Suprapubic skin (tissue), 4 donors: Measurements from ENCODE around the gene TSPAN18. TPM values are rescaled to one million over a fixed set of nuclear protein-coding genes. Genes with fewer than 3 reads are reported as not detected.

ENCODE experiments used
- DNase-seq, 2 donors: peaks; one replicate each; pipeline ENCODE4 v3.0.0-alpha.2; 2019; ENCODE audit warnings: low spot score in 2 of 2
- H3K27ac ChIP-seq: fragments of 200-600 bp; sonication (generic); one replicate; pipeline ENCODE4 v1.5.1; 2019
- H3K27me3 ChIP-seq: fragments of 200-600 bp; sonication (generic); one replicate; pipeline ENCODE4 v1.5.1; 2019
- H3K36me3 ChIP-seq: fragments of 200-600 bp; sonication (generic); one replicate; pipeline ENCODE4 v1.5.1; 2019
- H3K4me1 ChIP-seq: fragments of 200-600 bp; sonication (generic); one replicate; pipeline ENCODE4 v1.5.1; 2019
- H3K4me3 ChIP-seq: fragments of 200-600 bp; sonication (generic); one replicate; pipeline ENCODE4 v1.5.1; 2019; ENCODE audit warnings: mild to moderate bottlenecking
- H3K9me3 ChIP-seq: fragments of 200-600 bp; sonication (generic); one replicate; pipeline ENCODE4 v1.5.1; 2019
- EP300 ChIP-seq: sonication (generic); formaldehyde crosslinking; IDR thresholded peaks from one replicate; pipeline ENCODE4 v1.6.1; 2017; ENCODE audit warnings: antibody characterized with exemption
- POLR2A ChIP-seq, 2 donors: fragments of 450-650 bp; IDR thresholded peaks; one replicate each; pipeline ENCODE4 v1.6.1; 2017; ENCODE audit warnings: antibody characterized with exemption in 2 of 2, mild to moderate bottlenecking in 2 of 2, moderate library complexity in 2 of 2
- POLR2AphosphoS5 ChIP-seq, 3 donors: sonication (generic); formaldehyde crosslinking; IDR thresholded peaks; one replicate each; pipeline ENCODE4 v1.6.1; 2017; ENCODE audit warnings: antibody characterized with exemption in 3 of 3
- WGBS: methylation state at CpG from one replicate; pipeline ENCODE4 v1.1.5; 2018; 5-methylcytosine and 5-hydroxymethylcytosine counted together
- total RNA-seq, 4 donors: library from RNA; depleted of rRNA; stranded (reverse); fragments of >200 nt; gene quantifications; one replicate each; pipeline ENCODE4 v1.1.0, GENCODE V29; 2016
- TF ChIP-seq, protein P1 (sequence below), 2 donors: fragments of 200-600 bp in 1 of 2; fragments of 450-650 bp in 1 of 2; sonication (generic) in 1 of 2; IDR thresholded peaks; one replicate each; pipeline ENCODE4 v1.5.1; 2016 to 2019; ENCODE audit warnings: antibody characterized with exemption in 2 of 2, mild to moderate bottlenecking in 1 of 2, moderate library complexity in 1 of 2

The TSPAN18 gene
- total RNA-seq, 4 donors from 2014 or later, result 1.3 to 5.1 (median 3.9) TPM

DNA sequence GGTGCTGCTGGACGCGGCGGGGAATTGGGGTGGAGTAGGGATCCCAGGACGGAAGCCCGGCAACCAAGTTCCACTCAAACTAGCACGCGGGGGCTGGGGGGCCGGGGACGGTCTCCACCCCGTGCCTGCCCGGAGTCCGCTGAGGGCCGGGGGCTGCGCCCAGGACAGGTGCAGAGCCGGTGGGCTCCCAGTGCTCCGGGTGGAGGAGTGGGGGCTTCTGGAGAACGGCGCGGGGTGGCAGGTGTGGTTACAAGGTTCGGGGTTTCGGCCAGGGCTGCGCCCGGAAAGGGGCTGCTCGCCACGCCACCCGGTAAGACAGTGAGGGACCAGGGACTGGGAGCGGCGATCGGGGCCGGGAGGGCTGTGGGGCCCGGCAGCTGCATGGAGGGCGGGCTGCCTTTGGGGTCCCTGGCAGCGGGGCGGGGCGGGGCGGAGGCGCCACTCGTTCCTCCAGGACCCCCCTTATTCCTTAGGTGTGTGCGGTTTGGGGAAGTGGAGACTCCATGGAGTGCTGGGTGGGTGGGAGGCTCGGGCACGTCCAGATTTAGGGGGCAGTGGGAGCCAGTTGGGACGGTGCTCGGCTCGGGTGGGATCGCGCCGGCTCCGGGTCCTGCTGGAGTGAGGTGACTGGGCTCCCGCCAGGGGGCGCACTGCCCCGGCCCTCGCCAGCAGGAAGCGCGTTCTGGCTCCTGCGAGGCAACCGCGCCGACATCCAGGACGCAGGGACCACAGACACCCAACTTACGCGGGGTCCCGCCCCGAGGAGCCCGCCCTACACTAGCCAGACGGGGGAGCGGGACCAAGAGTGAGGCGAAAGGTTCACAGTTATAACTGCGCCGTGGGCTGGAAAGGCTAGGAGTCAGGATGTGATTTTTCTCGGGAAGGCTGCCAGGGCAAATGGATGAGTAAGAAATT lies 868 bp downstream of the TSPAN18 start:
- Histone ChIP-seq H3K27me3 (peaks cover 13% of the 10 kb centered on the region), H3K36me3 (no peaks in the 10 kb centered on the region), H3K9me3 (no peaks in the 10 kb centered on the region), H3K27ac (peak overlapping the region; percentile 19), H3K4me3 (peak overlapping the region; percentile 81), H3K4me1 (peaks cover 44% of the 10 kb centered on the region)
- TF ChIP-seq, protein P1, sequence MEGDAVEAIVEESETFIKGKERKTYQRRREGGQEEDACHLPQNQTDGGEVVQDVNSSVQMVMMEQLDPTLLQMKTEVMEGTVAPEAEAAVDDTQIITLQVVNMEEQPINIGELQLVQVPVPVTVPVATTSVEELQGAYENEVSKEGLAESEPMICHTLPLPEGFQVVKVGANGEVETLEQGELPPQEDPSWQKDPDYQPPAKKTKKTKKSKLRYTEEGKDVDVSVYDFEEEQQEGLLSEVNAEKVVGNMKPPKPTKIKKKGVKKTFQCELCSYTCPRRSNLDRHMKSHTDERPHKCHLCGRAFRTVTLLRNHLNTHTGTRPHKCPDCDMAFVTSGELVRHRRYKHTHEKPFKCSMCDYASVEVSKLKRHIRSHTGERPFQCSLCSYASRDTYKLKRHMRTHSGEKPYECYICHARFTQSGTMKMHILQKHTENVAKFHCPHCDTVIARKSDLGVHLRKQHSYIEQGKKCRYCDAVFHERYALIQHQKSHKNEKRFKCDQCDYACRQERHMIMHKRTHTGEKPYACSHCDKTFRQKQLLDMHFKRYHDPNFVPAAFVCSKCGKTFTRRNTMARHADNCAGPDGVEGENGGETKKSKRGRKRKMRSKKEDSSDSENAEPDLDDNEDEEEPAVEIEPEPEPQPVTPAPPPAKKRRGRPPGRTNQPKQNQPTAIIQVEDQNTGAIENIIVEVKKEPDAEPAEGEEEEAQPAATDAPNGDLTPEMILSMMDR (IDR thresholded peaks at IDR 0.05), result peak; percentile 75 to 98
- no peak for TF ChIP-seq POLR2A (IDR thresholded peaks at IDR 0.05)
- DNase-seq, result peak; percentile 85 to 86
- WGBS, result 1% methylated on average over 19 of the region's 70 CpGs

DNA sequence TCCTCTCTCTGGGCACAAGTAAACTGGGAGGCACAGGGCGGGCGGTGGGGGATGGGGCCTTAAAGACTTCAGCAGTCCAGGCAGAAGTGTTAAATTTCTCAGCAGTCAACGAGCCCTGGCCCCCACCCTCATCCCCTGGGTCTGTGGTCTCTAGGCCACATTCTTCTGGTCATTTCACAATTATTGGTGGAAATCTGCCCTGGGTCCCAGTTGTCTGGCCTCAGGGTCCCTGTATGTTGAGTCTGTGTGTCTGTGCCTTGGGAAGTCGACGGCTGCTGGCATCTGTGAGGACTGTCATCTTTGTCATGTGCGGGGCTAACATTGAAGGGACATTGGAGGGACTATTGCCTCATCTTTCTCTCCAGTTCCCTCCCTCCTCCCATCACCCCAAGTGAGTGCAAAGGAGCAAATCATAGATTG lies 1.7 kb downstream of the TSPAN18 start:
- Histone ChIP-seq H3K9me3 (no peaks in the 10 kb centered on the region), H3K27me3 (peaks cover 13% of the 10 kb centered on the region), H3K4me1 (peaks cover 44% of the 10 kb centered on the region), H3K27ac (no peak overlapping the region), H3K4me3 (peak overlapping the region; percentile 81), H3K36me3 (no peaks in the 10 kb centered on the region)
- peak in 1 of 2 donors; percentile 70 for DNase-seq
- TF ChIP-seq POLR2AphosphoS5 (IDR thresholded peaks at IDR 0.05) (no peak), EP300 (no peak), POLR2A (IDR thresholded peaks at IDR 0.05) (no peak)
- TF ChIP-seq, protein P1 (IDR thresholded peaks at IDR 0.05), result no peak
- 67% methylated on average over 6 of the region's 6 CpGs for WGBS

DNA sequence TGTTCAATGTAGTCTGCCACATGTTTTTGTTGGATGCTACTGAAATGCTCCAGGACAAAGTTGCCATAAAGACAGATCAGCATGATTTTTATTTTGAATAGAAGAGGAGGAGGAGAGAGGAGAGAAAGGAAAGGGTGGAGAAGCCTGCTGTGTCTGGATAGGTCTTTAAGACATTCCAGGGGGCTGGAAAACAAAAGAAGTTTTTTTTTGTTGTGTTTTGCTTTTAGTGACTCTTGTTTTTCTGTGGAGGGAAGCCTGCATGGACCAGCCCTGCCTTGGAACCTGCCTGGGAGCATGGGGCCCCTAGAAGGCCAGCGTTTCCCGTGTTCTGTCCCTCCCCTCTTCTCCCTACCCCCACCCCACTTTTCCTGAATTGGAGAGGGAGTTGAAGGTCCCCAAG lies 2.3 kb downstream of the TSPAN18 start:
- TF ChIP-seq, protein P1 (IDR thresholded peaks at IDR 0.05), result no peak
- TF ChIP-seq EP300, result no peak
- WGBS, result 53% methylated on average over 2 of the region's 2 CpGs
- peak overlapping the region; percentile 27 for H3K27ac ChIP-seq
- H3K4me3 ChIP-seq, result no peak overlapping the region
- peaks cover 44% of the 10 kb centered on the region for H3K4me1 ChIP-seq
- no peaks in the 10 kb centered on the region for H3K9me3 ChIP-seq
- peaks cover 13% of the 10 kb centered on the region for H3K27me3 ChIP-seq
- H3K36me3 ChIP-seq, result no peaks in the 10 kb centered on the region
- no peak for DNase-seq

DNA sequence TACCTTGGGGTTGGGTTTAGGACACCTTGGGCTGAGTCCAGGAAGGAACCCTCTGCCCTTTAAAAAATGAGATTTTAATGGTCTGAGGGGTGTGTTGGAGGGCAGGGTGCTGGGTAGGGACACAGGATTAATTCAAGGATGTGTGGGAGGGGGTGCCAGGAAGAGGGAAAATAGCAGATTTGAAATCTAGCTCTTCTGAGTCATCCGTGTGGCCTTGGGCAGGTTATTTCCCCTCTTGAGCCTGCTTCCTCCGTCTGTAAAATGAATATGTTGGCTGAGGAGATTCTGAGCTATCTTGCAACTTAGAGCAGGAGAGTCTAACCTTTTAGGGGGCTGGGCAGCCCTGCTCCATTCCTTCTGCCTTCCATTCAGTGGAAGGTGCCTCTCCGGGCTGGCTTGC lies 3.0 kb downstream of the TSPAN18 start:
- peaks cover 45% of the 10 kb centered on the region for H3K4me1 ChIP-seq
- DNase-seq, result no peak
- H3K36me3 ChIP-seq, result no peaks in the 10 kb centered on the region
- H3K27ac ChIP-seq, result peak overlapping the region; percentile 27
- WGBS, result 59% methylated on average over 3 of the region's 3 CpGs
- peaks cover 13% of the 10 kb centered on the region for H3K27me3 ChIP-seq
- no peak overlapping the region for H3K4me3 ChIP-seq
- TF ChIP-seq POLR2AphosphoS5 (IDR thresholded peaks at IDR 0.05) (no peak), EP300 (no peak), POLR2A (IDR thresholded peaks at IDR 0.05) (no peak)
- TF ChIP-seq, protein P1 (IDR thresholded peaks at IDR 0.05), result no peak
- H3K9me3 ChIP-seq, result no peaks in the 10 kb centered on the region

DNA sequence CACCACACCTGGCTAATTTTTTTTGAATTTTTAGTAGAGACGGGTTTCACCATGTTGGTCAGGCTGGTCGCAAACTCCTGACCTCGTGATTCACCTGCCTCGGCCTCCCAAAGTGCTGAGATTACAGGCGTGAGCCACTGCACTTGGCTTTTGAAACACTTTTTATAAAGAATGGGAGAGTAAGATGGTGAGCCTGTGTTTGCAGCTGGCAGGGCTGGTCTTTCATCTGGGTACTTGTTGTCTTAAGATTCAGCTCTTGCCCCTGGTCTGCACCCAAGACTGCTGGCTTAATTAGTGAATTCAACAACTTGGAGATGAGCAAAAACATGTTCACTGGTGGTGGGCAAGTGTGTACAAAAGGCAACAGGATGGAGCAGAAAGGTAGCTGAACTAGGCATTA lies 4.0 kb downstream of the TSPAN18 start:
- Histone ChIP-seq H3K27ac (no peak overlapping the region), H3K4me1 (peaks cover 47% of the 10 kb centered on the region), H3K4me3 (no peak overlapping the region), H3K9me3 (no peaks in the 10 kb centered on the region), H3K36me3 (no peaks in the 10 kb centered on the region), H3K27me3 (peaks cover 13% of the 10 kb centered on the region)
- WGBS, result 71% methylated on average over 5 of the region's 5 CpGs
- DNase-seq, result no peak
- TF ChIP-seq POLR2AphosphoS5 (IDR thresholded peaks at IDR 0.05) (no peak), EP300 (no peak), POLR2A (IDR thresholded peaks at IDR 0.05) (no peak)
- TF ChIP-seq, protein P1 (IDR thresholded peaks at IDR 0.05), result no peak
